AG10803 (cell line): ENCODE measurements around the gene EBF3.

Experiments used
- DNase-seq: peaks from one replicate; pipeline ENCODE4 v3.0.0; 2010; ENCODE audit warnings: low read depth
- H3K4me3 ChIP-seq: 2 replicates; pipeline ENCODE4 v1.5.1; 2011; ENCODE audit warnings: mild to moderate bottlenecking, low read length, control low read depth
- CTCF ChIP-seq: conservative IDR thresholded peaks from 2 replicates; pipeline ENCODE4 v1.5.1; 2011; ENCODE audit warnings: mild to moderate bottlenecking, low read length, control low read depth, inconsistent platforms

The EBF3 gene

GRCh38 chr10:129914153-129914855 is 49.8 kb downstream of the EBF3 start:
- no peak for TF ChIP-seq CTCF
- no peak overlapping the region for H3K4me3 ChIP-seq
- no peak for DNase-seq

- no peak for DNase-seq
- no peak overlapping the region for H3K4me3 ChIP-seq
- TF ChIP-seq CTCF, result no peak
Measured at GRCh38 chr10:129912986-129913695, 50.9 kb downstream of the EBF3 start.

GRCh38 chr10:129912166-129912917 is 51.7 kb downstream of the EBF3 start:
- peak; percentile 69 for DNase-seq
- no peak overlapping the region for H3K4me3 ChIP-seq
- TF ChIP-seq CTCF, result no peak

- H3K4me3 ChIP-seq, result no peak overlapping the region
- TF ChIP-seq CTCF, result no peak
- no peak for DNase-seq
Measured at GRCh38 chr10:129911451-129912165, 52.5 kb downstream of the EBF3 start.

- no peak for TF ChIP-seq CTCF
- no peak for DNase-seq
Measured at GRCh38 chr10:129910861-129911260, 53.2 kb downstream of the EBF3 start.

GRCh38 chr10:129909531-129910256 is 54.4 kb downstream of the EBF3 start:
- H3K4me3 ChIP-seq, result no peak overlapping the region
- TF ChIP-seq CTCF, result no peak
- DNase-seq, result no peak

More at GRCh38 chr10:129910861-129911260, 53.2 kb downstream of the EBF3 start:
- H3K4me3 ChIP-seq, result no peak overlapping the region
